GM06990 (cell line): ENCODE results near the gene CSPG4.
"Not testable (repeated sequence)": the region's sequence is repeated elsewhere in the genome, so short reads cannot be mapped to it uniquely, and the experiment has no call there.

Experiments used
- DNase-seq: peaks from one replicate; pipeline ENCODE4 v3.0.0-alpha.2; 2011; ENCODE audit not compliant: insufficient read length; ENCODE audit errors: extremely low read depth
- H3K27me3 ChIP-seq: replicated peaks from 2 replicates; pipeline ENCODE4 v1.6.0; 2011; ENCODE audit warnings: low read length; ENCODE audit not compliant: control insufficient read depth, insufficient read depth
- H3K36me3 ChIP-seq: 2 replicates; pipeline ENCODE4 v1.5.1; 2011; ENCODE audit warnings: low read length; ENCODE audit not compliant: control insufficient read depth, insufficient read depth
- H3K4me3 ChIP-seq: replicated peaks from 2 replicates; pipeline ENCODE4 v1.5.1; 2011; ENCODE audit warnings: low read depth, mild to moderate bottlenecking, control low read depth, low read length
- CTCF ChIP-seq: IDR thresholded peaks from 2 replicates; pipeline ENCODE4 v1.5.1; 2011; ENCODE audit warnings: low read length, control low read depth, mild to moderate bottlenecking, inconsistent platforms; ENCODE audit not compliant: insufficient read depth, poor library complexity, severe bottlenecking

CSPG4 gene

GRCh38 chr15:75683646-75684312 is 28.9 kb downstream of the CSPG4 start:
- H3K36me3 ChIP-seq, H3K27me3 ChIP-seq, H3K4me3 ChIP-seq: not testable (repeated sequence)
- TF ChIP-seq CTCF, result peak; percentile 84
- DNase-seq, result peak; percentile 68

GRCh38 chr15:75682181-75683135 is 30.2 kb downstream of the CSPG4 start:
- no peak overlapping the region for H3K4me3 ChIP-seq
- no peaks in the 10 kb centered on the region for H3K36me3 ChIP-seq
- peaks cover under 1% of the 10 kb centered on the region; the same call in 1 of the 2 replicates for H3K27me3 ChIP-seq
- no peak for DNase-seq
- TF ChIP-seq CTCF, result no peak

GRCh38 chr15:75680007-75680789 is 32.5 kb downstream of the CSPG4 start:
- Histone ChIP-seq H3K27me3 (peaks cover 1% of the 10 kb centered on the region; the same call in 1 of the 2 replicates), H3K4me3 (no peak overlapping the region), H3K36me3 (no peaks in the 10 kb centered on the region)
- no peak for DNase-seq
- no peak for TF ChIP-seq CTCF

GRCh38 chr15:75678324-75678690 is 34.3 kb downstream of the CSPG4 start:
- not testable (repeated sequence) for H3K27me3 ChIP-seq, DNase-seq, H3K4me3 ChIP-seq, H3K36me3 ChIP-seq

GRCh38 chr15:75677465-75678323 is 35.0 kb downstream of the CSPG4 start:
- H3K4me3 ChIP-seq, result no peak overlapping the region
- H3K36me3 ChIP-seq, result no peaks in the 10 kb centered on the region
- TF ChIP-seq CTCF, result no peak
- DNase-seq, result no peak
- peaks cover 1% of the 10 kb centered on the region; the same call in 1 of the 2 replicates for H3K27me3 ChIP-seq
